WTC11 (cell line): Measurements from ENCODE around the gene TMEM229B.

ENCODE experiments used
- ATF2 ChIP-seq: sonication (generic); formaldehyde crosslinking; IDR thresholded peaks from 2 replicates; pipeline ENCODE4 v1.8.1; 2022; ENCODE audit warnings: low read depth, missing genetic modification reagents, borderline replicate concordance
- EMX1 ChIP-seq: fragments of 250-450 bp; sonication (Bioruptor Pico); IDR thresholded peaks from 2 replicates; pipeline ENCODE4 v1.8.0; 2021; ENCODE audit warnings: mild to moderate bottlenecking
- ESRRA ChIP-seq: sonication (generic); formaldehyde crosslinking; IDR thresholded peaks from 2 replicates; pipeline ENCODE4 v1.8.1; 2022; ENCODE audit warnings: mild to moderate bottlenecking, missing genetic modification reagents, borderline replicate concordance
- GRHL2 ChIP-seq: fragments of 250-450 bp; sonication (Bioruptor Pico); IDR thresholded peaks from 2 replicates; pipeline ENCODE4 v1.8.0; 2022; ENCODE audit warnings: mild to moderate bottlenecking, moderate library complexity; ENCODE audit not compliant: insufficient replicate concordance, severe bottlenecking
- MYBL2 ChIP-seq: sonication (generic); formaldehyde crosslinking; IDR thresholded peaks from 2 replicates; pipeline ENCODE4 v1.8.1; 2023; ENCODE audit warnings: mild to moderate bottlenecking, moderate library complexity, missing genetic modification reagents
- RELA ChIP-seq: sonication (generic); formaldehyde crosslinking; IDR thresholded peaks from 2 replicates; pipeline ENCODE4 v1.8.1; 2022; ENCODE audit warnings: missing genetic modification reagents, mild to moderate bottlenecking, borderline replicate concordance
- ZNF423 ChIP-seq: fragments of 250-450 bp; sonication (Bioruptor Pico); IDR thresholded peaks from 2 replicates; pipeline ENCODE4 v2.1.2; 2022; ENCODE audit warnings: mild to moderate bottlenecking, moderate library complexity
- TF ChIP-seq, protein P1 (sequence below): fragments of 200-600 bp; IDR thresholded peaks from 2 replicates; pipeline ENCODE4 v1.8.0; 2022; ENCODE audit warnings: antibody characterized with exemption
- TF ChIP-seq, protein P2 (sequence below): sonication (generic); formaldehyde crosslinking; IDR thresholded peaks from 2 replicates; pipeline ENCODE4 v1.8.1; 2023; ENCODE audit warnings: mild to moderate bottlenecking, missing genetic modification reagents
- TF ChIP-seq, protein P3 (sequence below): sonication (generic); formaldehyde crosslinking; IDR thresholded peaks from 2 replicates; pipeline ENCODE4 v1.8.0; 2022; ENCODE audit warnings: missing genetic modification reagents
- TF ChIP-seq, protein P4 (sequence below): sonication (generic); formaldehyde crosslinking; IDR thresholded peaks from 2 replicates; pipeline ENCODE4 v1.8.0; 2022; ENCODE audit warnings: mild to moderate bottlenecking, missing genetic modification reagents

- TF ChIP-seq, protein P1, sequence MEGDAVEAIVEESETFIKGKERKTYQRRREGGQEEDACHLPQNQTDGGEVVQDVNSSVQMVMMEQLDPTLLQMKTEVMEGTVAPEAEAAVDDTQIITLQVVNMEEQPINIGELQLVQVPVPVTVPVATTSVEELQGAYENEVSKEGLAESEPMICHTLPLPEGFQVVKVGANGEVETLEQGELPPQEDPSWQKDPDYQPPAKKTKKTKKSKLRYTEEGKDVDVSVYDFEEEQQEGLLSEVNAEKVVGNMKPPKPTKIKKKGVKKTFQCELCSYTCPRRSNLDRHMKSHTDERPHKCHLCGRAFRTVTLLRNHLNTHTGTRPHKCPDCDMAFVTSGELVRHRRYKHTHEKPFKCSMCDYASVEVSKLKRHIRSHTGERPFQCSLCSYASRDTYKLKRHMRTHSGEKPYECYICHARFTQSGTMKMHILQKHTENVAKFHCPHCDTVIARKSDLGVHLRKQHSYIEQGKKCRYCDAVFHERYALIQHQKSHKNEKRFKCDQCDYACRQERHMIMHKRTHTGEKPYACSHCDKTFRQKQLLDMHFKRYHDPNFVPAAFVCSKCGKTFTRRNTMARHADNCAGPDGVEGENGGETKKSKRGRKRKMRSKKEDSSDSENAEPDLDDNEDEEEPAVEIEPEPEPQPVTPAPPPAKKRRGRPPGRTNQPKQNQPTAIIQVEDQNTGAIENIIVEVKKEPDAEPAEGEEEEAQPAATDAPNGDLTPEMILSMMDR = no peak
- TF ChIP-seq GRHL2 (CRISPR knock-in tag) (no peak), ESRRA (CRISPR knock-in tag) (no peak), EMX1 (CRISPR knock-in tag) (no peak), MYBL2 (CRISPR knock-in tag) (no peak), RELA (CRISPR knock-in tag) (no peak), ATF2 (CRISPR knock-in tag) (no peak), ZNF423 (CRISPR knock-in tag) (no peak)
- TF ChIP-seq, protein P2, sequence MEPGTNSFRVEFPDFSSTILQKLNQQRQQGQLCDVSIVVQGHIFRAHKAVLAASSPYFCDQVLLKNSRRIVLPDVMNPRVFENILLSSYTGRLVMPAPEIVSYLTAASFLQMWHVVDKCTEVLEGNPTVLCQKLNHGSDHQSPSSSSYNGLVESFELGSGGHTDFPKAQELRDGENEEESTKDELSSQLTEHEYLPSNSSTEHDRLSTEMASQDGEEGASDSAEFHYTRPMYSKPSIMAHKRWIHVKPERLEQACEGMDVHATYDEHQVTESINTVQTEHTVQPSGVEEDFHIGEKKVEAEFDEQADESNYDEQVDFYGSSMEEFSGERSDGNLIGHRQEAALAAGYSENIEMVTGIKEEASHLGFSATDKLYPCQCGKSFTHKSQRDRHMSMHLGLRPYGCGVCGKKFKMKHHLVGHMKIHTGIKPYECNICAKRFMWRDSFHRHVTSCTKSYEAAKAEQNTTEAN (CRISPR knock-in tag) = no peak
- TF ChIP-seq, protein P3, sequence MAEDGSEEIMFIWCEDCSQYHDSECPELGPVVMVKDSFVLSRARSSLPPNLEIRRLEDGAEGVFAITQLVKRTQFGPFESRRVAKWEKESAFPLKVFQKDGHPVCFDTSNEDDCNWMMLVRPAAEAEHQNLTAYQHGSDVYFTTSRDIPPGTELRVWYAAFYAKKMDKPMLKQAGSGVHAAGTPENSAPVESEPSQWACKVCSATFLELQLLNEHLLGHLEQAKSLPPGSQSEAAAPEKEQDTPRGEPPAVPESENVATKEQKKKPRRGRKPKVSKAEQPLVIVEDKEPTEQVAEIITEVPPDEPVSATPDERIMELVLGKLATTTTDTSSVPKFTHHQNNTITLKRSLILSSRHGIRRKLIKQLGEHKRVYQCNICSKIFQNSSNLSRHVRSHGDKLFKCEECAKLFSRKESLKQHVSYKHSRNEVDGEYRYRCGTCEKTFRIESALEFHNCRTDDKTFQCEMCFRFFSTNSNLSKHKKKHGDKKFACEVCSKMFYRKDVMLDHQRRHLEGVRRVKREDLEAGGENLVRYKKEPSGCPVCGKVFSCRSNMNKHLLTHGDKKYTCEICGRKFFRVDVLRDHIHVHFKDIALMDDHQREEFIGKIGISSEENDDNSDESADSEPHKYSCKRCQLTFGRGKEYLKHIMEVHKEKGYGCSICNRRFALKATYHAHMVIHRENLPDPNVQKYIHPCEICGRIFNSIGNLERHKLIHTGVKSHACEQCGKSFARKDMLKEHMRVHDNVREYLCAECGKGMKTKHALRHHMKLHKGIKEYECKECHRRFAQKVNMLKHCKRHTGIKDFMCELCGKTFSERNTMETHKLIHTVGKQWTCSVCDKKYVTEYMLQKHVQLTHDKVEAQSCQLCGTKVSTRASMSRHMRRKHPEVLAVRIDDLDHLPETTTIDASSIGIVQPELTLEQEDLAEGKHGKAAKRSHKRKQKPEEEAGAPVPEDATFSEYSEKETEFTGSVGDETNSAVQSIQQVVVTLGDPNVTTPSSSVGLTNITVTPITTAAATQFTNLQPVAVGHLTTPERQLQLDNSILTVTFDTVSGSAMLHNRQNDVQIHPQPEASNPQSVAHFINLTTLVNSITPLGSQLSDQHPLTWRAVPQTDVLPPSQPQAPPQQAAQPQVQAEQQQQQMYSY (CRISPR knock-in tag) = no peak
- TF ChIP-seq, protein P4, sequence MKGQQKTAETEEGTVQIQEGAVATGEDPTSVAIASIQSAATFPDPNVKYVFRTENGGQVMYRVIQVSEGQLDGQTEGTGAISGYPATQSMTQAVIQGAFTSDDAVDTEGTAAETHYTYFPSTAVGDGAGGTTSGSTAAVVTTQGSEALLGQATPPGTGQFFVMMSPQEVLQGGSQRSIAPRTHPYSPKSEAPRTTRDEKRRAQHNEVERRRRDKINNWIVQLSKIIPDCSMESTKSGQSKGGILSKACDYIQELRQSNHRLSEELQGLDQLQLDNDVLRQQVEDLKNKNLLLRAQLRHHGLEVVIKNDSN (CRISPR knock-in tag) = no peak
Observed at GRCh38 chr14:67491741-67492507, 3.4 kb upstream of the TMEM229B start.
